ENCODE measurements around the gene ACSM5.

The ACSM5 gene

GRCh38 chr16:20377181-20377580 lies 32.2 kb upstream of the ACSM5 start:
- Histone ChIP-seq H3K27ac (replicated peaks) (no peak overlapping the region), H3K4me3 (replicated peaks; ENCODE audit: insufficient read depth, low read length) (no peak overlapping the region)
- TF ChIP-seq SPI1 (IDR thresholded peaks at IDR 0.05; ENCODE audit: borderline replicate concordance, low read depth) (no peak), GABPA (IDR thresholded peaks at IDR 0.05; ENCODE audit: low read depth) (no peak), POLR2AphosphoS5 (IDR thresholded peaks at IDR 0.05; ENCODE audit: low read depth) (no peak)
- TF ChIP-seq, protein P1, sequence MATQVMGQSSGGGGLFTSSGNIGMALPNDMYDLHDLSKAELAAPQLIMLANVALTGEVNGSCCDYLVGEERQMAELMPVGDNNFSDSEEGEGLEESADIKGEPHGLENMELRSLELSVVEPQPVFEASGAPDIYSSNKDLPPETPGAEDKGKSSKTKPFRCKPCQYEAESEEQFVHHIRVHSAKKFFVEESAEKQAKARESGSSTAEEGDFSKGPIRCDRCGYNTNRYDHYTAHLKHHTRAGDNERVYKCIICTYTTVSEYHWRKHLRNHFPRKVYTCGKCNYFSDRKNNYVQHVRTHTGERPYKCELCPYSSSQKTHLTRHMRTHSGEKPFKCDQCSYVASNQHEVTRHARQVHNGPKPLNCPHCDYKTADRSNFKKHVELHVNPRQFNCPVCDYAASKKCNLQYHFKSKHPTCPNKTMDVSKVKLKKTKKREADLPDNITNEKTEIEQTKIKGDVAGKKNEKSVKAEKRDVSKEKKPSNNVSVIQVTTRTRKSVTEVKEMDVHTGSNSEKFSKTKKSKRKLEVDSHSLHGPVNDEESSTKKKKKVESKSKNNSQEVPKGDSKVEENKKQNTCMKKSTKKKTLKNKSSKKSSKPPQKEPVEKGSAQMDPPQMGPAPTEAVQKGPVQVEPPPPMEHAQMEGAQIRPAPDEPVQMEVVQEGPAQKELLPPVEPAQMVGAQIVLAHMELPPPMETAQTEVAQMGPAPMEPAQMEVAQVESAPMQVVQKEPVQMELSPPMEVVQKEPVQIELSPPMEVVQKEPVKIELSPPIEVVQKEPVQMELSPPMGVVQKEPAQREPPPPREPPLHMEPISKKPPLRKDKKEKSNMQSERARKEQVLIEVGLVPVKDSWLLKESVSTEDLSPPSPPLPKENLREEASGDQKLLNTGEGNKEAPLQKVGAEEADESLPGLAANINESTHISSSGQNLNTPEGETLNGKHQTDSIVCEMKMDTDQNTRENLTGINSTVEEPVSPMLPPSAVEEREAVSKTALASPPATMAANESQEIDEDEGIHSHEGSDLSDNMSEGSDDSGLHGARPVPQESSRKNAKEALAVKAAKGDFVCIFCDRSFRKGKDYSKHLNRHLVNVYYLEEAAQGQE (IDR thresholded peaks at IDR 0.05; ENCODE audit: insufficient replicate concordance, low read depth), result no peak
- TF ChIP-seq, protein P2, sequence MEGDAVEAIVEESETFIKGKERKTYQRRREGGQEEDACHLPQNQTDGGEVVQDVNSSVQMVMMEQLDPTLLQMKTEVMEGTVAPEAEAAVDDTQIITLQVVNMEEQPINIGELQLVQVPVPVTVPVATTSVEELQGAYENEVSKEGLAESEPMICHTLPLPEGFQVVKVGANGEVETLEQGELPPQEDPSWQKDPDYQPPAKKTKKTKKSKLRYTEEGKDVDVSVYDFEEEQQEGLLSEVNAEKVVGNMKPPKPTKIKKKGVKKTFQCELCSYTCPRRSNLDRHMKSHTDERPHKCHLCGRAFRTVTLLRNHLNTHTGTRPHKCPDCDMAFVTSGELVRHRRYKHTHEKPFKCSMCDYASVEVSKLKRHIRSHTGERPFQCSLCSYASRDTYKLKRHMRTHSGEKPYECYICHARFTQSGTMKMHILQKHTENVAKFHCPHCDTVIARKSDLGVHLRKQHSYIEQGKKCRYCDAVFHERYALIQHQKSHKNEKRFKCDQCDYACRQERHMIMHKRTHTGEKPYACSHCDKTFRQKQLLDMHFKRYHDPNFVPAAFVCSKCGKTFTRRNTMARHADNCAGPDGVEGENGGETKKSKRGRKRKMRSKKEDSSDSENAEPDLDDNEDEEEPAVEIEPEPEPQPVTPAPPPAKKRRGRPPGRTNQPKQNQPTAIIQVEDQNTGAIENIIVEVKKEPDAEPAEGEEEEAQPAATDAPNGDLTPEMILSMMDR (IDR thresholded peaks at IDR 0.05; ENCODE audit: insufficient read depth, low read length), result no peak

DNA sequence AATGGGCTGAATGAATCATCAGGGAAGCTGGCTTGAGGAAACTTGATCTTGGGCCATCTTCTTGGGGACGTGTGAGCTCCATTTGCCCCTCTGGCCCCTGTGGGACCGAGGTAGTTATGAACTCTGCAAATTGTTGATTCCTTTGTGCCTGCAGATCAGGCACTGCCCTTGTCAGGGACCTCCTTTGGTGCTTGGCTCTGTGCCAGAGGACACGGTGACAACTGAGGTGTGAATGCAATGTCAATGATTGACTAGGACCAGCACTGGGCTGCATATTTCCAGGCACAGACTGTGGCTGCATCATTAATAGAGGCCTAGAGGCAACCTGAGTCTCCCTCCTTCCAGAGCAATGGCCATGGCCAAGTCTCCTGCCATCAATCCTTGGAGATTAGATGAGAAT lies 28.6 kb upstream of the ACSM5 start:
- Histone ChIP-seq H3K4me3 (replicated peaks; ENCODE audit: insufficient read depth, low read length) (no peak overlapping the region), H3K27me3 (ENCODE audit: insufficient read depth, poor library complexity, severe bottlenecking) (no peaks in the 10 kb centered on the region), H3K27ac (replicated peaks) (no peak overlapping the region)
- no peak for DNase-seq (ENCODE audit: low read depth in 1 of 2, low spot score in 1 of 2)
- TF ChIP-seq SPI1 (IDR thresholded peaks at IDR 0.05; ENCODE audit: borderline replicate concordance, low read depth), result no peak
- TF ChIP-seq GABPA (IDR thresholded peaks at IDR 0.05; ENCODE audit: low read depth), result no peak
- TF ChIP-seq, protein P1 (IDR thresholded peaks at IDR 0.05; ENCODE audit: insufficient replicate concordance, low read depth), result no peak
- no peak for TF ChIP-seq POLR2AphosphoS5 (IDR thresholded peaks at IDR 0.05; ENCODE audit: low read depth)
- TF ChIP-seq, protein P2 (IDR thresholded peaks at IDR 0.05; ENCODE audit: insufficient read depth, low read length), result no peak

More at GRCh38 chr16:20377181-20377580, 32.2 kb upstream of the ACSM5 start:
- no peaks in the 10 kb centered on the region for H3K27me3 ChIP-seq (ENCODE audit: insufficient read depth, poor library complexity, severe bottlenecking)
- DNase-seq (ENCODE audit: low read depth in 1 of 2, low spot score in 1 of 2), result no peak

DNA sequence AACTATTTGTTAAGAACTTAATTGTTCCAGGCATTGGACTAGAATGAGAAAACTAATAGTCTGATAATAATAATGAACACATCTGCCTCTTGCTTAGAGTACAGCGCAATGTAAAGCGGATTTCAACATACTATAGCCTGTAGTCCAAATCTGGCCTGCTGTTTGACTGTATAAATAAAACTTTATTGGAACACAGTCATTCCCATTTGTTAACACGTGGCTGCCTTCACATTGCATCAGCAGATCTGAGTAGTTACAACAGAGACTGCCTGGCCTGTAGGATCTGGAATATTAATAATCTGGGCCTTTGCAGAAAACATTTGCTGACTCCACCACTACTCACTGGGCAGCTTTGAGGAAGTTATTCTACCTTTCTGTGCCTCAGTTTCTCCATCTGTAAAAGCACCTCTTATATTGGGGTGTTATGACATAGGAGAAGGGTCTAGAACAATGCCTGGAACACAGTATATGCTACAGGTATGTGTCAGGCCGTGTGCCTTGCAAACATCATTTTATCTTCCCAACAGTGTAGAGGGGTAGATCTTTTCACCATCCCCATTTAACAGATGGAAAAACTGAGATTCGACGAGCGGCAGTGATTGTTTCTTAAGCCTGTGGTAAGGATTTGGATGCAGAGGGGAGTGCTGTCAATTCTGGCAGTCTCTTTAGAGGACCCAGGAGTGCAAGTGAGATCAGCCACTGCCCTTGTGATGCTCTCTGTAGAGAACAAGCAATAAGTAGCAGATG lies 27.0 kb upstream of the ACSM5 start:
- no peak for TF ChIP-seq POLR2AphosphoS5 (IDR thresholded peaks at IDR 0.05; ENCODE audit: low read depth)
- no peak for DNase-seq (ENCODE audit: low read depth in 1 of 2, low spot score in 1 of 2)
- Histone ChIP-seq H3K4me3 (replicated peaks; ENCODE audit: insufficient read depth, low read length) (no peak overlapping the region), H3K27ac (replicated peaks) (no peak overlapping the region), H3K27me3 (ENCODE audit: insufficient read depth, poor library complexity, severe bottlenecking) (no peaks in the 10 kb centered on the region)

GRCh38 chr16:20383106-20384029 lies 26.0 kb upstream of the ACSM5 start:
- TF ChIP-seq, protein P2 (IDR thresholded peaks at IDR 0.05; ENCODE audit: insufficient read depth, low read length), result peak; percentile 86
- no peak for TF ChIP-seq POLR2AphosphoS5 (IDR thresholded peaks at IDR 0.05; ENCODE audit: low read depth)
- Histone ChIP-seq H3K27me3 (ENCODE audit: insufficient read depth, poor library complexity, severe bottlenecking) (no peaks in the 10 kb centered on the region), H3K27ac (replicated peaks) (no peak overlapping the region), H3K4me3 (replicated peaks; ENCODE audit: insufficient read depth, low read length) (no peak overlapping the region)
- peak; percentile 18 to 58 for DNase-seq (ENCODE audit: low read depth in 1 of 2, low spot score in 1 of 2)
